Liver (tissue), 3 donors: ENCODE data around the gene NAV2.

Experiments
- FOXA1 ChIP-seq: IDR thresholded peaks from 2 replicates; pipeline ENCODE4 v1.6.1; 2016; ENCODE audit warnings: antibody characterized with exemption
- GABPA ChIP-seq, 2 donors: IDR thresholded peaks in 1 of 2; conservative IDR thresholded peaks in 1 of 2; 2 replicates each; pipeline ENCODE4 v1.6.1; 2016; ENCODE audit warnings: antibody characterized with exemption in 2 of 2, mild to moderate bottlenecking in 1 of 2, moderate library complexity in 1 of 2
- HNF4A ChIP-seq, 2 donors: conservative IDR thresholded peaks; 2 replicates each; pipeline ENCODE4 v1.6.1; 2016; ENCODE audit warnings: antibody characterized with exemption in 2 of 2, mild to moderate bottlenecking in 2 of 2
- JUND ChIP-seq, 2 donors: IDR thresholded peaks; 2 replicates each; pipeline ENCODE4 v1.6.1; 2016; ENCODE audit warnings: antibody characterized with exemption in 2 of 2
- MAX ChIP-seq: IDR thresholded peaks from 2 replicates; pipeline ENCODE4 v1.6.1; 2016; ENCODE audit warnings: antibody characterized with exemption
- RAD21 ChIP-seq, 2 donors: IDR thresholded peaks; 2 replicates each; pipeline ENCODE4 v1.6.1; 2016; ENCODE audit warnings: antibody characterized with exemption in 2 of 2, mild to moderate bottlenecking in 2 of 2
- SP1 ChIP-seq: IDR thresholded peaks from 2 replicates; pipeline ENCODE4 v1.6.1; 2018; ENCODE audit warnings: antibody characterized with exemption, mild to moderate bottlenecking
- TAF1 ChIP-seq: conservative IDR thresholded peaks from 2 replicates; pipeline ENCODE4 v1.6.1; 2016; ENCODE audit warnings: antibody characterized with exemption, mild to moderate bottlenecking
- YY1 ChIP-seq: IDR thresholded peaks from 2 replicates; pipeline ENCODE4 v1.6.1; 2016; ENCODE audit warnings: antibody characterized with exemption, mild to moderate bottlenecking
- ZBTB33 ChIP-seq: IDR thresholded peaks from 2 replicates; pipeline ENCODE4 v1.6.1; 2016; ENCODE audit warnings: antibody characterized with exemption
- TF ChIP-seq, protein P1 (sequence below): fragments of 150-350 bp; IDR thresholded peaks from 2 replicates; pipeline ENCODE4 v1.5.1; 2017; ENCODE audit warnings: improper control_type of control experiment, low read depth, low read length; ENCODE audit not compliant: missing input control
- TF ChIP-seq, protein P2 (sequence below): IDR thresholded peaks from 2 replicates; pipeline ENCODE4 v1.6.1; 2016; ENCODE audit warnings: antibody characterized with exemption, mild to moderate bottlenecking
- TF ChIP-seq, protein P3 (sequence below): IDR thresholded peaks from 2 replicates; pipeline ENCODE4 v1.6.1; 2016; ENCODE audit warnings: antibody characterized with exemption
- donor health status: healthy.
- donor health status: healthy.

DNA sequence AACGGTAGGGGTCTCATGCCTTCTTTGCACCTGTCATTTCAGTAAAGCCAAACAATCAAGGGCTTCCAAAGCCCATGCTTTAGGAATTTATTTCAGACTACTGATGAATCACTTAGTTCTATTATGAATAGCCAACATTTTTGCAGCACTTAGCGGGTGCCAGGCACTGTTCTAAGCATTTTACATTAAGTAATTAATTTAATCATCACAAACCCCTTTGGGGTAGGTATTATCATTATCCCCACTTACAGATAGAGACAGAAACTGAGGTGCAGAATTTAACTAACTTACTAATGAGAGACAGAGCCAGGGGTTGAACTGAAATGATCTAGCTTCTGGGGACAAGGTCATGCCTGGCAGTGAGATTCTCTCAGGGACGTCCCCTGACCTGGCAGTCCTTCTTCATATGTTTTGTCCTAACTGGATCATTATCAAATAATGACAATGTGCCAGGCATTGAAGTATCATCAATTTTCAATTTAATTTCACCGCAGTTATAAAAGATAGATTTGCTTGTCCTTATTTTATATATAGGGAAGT lies 31.7 kb upstream of the NAV2 start:
- TF ChIP-seq, protein P1, sequence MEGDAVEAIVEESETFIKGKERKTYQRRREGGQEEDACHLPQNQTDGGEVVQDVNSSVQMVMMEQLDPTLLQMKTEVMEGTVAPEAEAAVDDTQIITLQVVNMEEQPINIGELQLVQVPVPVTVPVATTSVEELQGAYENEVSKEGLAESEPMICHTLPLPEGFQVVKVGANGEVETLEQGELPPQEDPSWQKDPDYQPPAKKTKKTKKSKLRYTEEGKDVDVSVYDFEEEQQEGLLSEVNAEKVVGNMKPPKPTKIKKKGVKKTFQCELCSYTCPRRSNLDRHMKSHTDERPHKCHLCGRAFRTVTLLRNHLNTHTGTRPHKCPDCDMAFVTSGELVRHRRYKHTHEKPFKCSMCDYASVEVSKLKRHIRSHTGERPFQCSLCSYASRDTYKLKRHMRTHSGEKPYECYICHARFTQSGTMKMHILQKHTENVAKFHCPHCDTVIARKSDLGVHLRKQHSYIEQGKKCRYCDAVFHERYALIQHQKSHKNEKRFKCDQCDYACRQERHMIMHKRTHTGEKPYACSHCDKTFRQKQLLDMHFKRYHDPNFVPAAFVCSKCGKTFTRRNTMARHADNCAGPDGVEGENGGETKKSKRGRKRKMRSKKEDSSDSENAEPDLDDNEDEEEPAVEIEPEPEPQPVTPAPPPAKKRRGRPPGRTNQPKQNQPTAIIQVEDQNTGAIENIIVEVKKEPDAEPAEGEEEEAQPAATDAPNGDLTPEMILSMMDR = no peak
- TF ChIP-seq RAD21 (IDR thresholded peaks at IDR 0.05) = no peak
- TF ChIP-seq, protein P2, sequence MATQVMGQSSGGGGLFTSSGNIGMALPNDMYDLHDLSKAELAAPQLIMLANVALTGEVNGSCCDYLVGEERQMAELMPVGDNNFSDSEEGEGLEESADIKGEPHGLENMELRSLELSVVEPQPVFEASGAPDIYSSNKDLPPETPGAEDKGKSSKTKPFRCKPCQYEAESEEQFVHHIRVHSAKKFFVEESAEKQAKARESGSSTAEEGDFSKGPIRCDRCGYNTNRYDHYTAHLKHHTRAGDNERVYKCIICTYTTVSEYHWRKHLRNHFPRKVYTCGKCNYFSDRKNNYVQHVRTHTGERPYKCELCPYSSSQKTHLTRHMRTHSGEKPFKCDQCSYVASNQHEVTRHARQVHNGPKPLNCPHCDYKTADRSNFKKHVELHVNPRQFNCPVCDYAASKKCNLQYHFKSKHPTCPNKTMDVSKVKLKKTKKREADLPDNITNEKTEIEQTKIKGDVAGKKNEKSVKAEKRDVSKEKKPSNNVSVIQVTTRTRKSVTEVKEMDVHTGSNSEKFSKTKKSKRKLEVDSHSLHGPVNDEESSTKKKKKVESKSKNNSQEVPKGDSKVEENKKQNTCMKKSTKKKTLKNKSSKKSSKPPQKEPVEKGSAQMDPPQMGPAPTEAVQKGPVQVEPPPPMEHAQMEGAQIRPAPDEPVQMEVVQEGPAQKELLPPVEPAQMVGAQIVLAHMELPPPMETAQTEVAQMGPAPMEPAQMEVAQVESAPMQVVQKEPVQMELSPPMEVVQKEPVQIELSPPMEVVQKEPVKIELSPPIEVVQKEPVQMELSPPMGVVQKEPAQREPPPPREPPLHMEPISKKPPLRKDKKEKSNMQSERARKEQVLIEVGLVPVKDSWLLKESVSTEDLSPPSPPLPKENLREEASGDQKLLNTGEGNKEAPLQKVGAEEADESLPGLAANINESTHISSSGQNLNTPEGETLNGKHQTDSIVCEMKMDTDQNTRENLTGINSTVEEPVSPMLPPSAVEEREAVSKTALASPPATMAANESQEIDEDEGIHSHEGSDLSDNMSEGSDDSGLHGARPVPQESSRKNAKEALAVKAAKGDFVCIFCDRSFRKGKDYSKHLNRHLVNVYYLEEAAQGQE = no peak
- TF ChIP-seq MAX = no peak
- TF ChIP-seq SP1 = no peak
- no peak for TF ChIP-seq ZBTB33
- no peak for TF ChIP-seq JUND (IDR thresholded peaks at IDR 0.05)
- TF ChIP-seq FOXA1 = no peak
- TF ChIP-seq TAF1 = no peak
- TF ChIP-seq HNF4A (conservative IDR thresholded peaks at IDR 0.05) = peak; percentile 12 to 19
- no peak for TF ChIP-seq GABPA (IDR thresholded peaks at IDR 0.05 in 1 of 2, conservative IDR thresholded peaks at IDR 0.05 in 1 of 2)
- no peak for TF ChIP-seq YY1
- TF ChIP-seq, protein P3, sequence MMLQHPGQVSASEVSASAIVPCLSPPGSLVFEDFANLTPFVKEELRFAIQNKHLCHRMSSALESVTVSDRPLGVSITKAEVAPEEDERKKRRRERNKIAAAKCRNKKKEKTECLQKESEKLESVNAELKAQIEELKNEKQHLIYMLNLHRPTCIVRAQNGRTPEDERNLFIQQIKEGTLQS = no peak
